Measurements from ENCODE around the gene BOLA2B.

- TF ChIP-seq ZNF274 (IDR thresholded peaks at IDR 0.05; ENCODE audit: low read depth, low read length) (no peak), POLR2AphosphoS5 (IDR thresholded peaks at IDR 0.05; ENCODE audit: low read depth, low read length) (no peak), CTCF (IDR thresholded peaks at IDR 0.05 in 2 of 3, conservative IDR thresholded peaks at IDR 0.05 in 1 of 3; ENCODE audit: borderline replicate concordance in 1 of 3, insufficient read depth in 1 of 3, low read depth in 2 of 3, low read length in 2 of 3) (no peak), FOSL1 (IDR thresholded peaks at IDR 0.05; ENCODE audit: low read depth) (no peak), REST (IDR thresholded peaks at IDR 0.05; ENCODE audit: low read depth) (no peak)
These were observed 20.4 kb downstream of the BOLA2B start for GRCh38 chr16:30173054-30173453.
